HL-60 (cell line): Measurements from ENCODE around the gene MYPN.

Experiments used
- DNase-seq, 2 experiments: peaks; one replicate each; pipeline ENCODE4 v3.0.0-alpha.2; 2010 to 2020; ENCODE audit warnings: low read depth in 1 of 2, low spot score in 1 of 2
- H3K27ac ChIP-seq: fragments of 250-450 bp; sonication (Bioruptor Pico); replicated peaks from 2 replicates; pipeline ENCODE4 v1.5.1; 2020; ENCODE audit warnings: mild to moderate bottlenecking, moderate library complexity
- H3K27me3 ChIP-seq: fragments of 250-450 bp; sonication (Bioruptor Pico); 2 replicates; pipeline ENCODE4 v1.5.1; 2021; ENCODE audit warnings: mild to moderate bottlenecking, moderate library complexity; ENCODE audit not compliant: insufficient read depth, poor library complexity, severe bottlenecking
- H3K4me3 ChIP-seq: replicated peaks from 2 replicates; pipeline ENCODE4 v1.5.1; 2011; ENCODE audit warnings: mild to moderate bottlenecking, control low read depth, low read length; ENCODE audit not compliant: insufficient read depth
- GABPA ChIP-seq: IDR thresholded peaks from 2 replicates; pipeline ENCODE4 v1.6.1; 2012; ENCODE audit warnings: low read depth
- POLR2AphosphoS5 ChIP-seq: IDR thresholded peaks from 2 replicates; pipeline ENCODE4 v1.6.1; 2012; ENCODE audit warnings: low read depth
- SPI1 ChIP-seq: IDR thresholded peaks from 2 replicates; pipeline ENCODE4 v1.6.1; 2012; ENCODE audit warnings: low read depth, mild to moderate bottlenecking, borderline replicate concordance
- TF ChIP-seq, protein P1 (sequence below): IDR thresholded peaks from one replicate; pipeline ENCODE4 v1.5.1; 2011; ENCODE audit warnings: low read length, control low read depth, inconsistent platforms; ENCODE audit not compliant: insufficient read depth
- TF ChIP-seq, protein P2 (sequence below): IDR thresholded peaks from 2 replicates; pipeline ENCODE4 v1.6.1; 2012; ENCODE audit warnings: low read depth; ENCODE audit not compliant: insufficient replicate concordance

Gene MYPN

DNA sequence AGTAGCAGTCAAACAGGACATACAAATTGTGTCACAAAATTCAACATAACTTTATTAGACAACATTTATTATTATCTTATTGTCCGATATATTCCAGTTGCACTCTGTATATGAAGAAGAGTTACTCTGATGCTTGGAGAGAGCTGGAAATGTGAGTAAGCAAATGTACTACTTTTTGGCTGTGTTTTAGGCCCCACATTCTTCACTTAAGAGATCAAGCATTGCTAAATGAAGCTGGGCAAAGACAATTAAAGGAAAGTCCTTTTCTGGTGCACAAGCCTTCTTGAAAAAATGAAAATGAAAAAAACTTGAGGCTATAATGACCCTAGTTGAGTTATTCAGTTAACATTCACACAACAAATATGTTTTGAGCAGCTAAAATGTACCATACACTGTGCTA is 26.1 kb downstream of the MYPN start:
- H3K27ac ChIP-seq = no peak overlapping the region
- no peak for DNase-seq

DNA sequence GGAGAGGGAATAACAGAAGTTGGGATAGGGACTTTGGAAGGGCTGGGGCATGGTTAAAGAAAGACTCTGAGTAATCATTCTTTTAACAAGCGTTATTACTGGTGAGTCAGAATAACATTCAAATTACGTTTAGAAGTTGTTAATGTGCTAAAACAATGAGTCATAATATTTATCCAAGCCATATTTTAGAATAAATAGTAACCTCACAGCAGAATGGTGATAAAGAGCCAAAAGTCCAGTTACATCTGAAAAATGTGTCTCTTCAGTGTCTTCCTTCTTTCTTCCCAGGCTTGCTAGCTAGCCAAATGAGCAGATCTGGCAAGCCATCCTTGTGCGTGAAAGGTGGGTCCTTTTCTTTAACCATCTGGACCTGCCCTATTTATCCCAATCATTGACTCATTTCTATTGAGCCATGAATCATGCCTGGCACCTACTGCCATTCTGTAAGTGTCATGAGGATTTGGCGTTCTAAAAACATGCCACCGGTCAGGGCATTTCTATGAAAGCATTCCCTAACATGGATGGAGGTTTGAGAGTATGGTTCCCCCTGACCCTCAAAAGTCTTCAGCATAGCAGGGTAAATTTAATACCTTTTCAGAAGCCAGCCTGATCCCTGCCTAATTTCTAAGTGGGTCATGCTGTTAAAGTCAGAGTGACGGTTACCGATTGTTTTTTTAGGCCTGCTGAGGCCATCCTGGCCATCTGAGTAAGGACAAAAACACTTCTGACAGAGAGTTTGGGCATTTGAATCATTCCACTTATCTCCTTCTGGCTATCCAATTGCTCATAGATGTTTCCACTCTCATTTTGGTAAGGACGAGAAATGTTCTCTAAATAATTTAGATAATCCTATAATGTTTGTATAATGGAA is 26.9 kb downstream of the MYPN start:
- Histone ChIP-seq H3K27me3 (no peaks in the 10 kb centered on the region), H3K27ac (no peak overlapping the region), H3K4me3 (no peak overlapping the region)
- TF ChIP-seq, protein P1, sequence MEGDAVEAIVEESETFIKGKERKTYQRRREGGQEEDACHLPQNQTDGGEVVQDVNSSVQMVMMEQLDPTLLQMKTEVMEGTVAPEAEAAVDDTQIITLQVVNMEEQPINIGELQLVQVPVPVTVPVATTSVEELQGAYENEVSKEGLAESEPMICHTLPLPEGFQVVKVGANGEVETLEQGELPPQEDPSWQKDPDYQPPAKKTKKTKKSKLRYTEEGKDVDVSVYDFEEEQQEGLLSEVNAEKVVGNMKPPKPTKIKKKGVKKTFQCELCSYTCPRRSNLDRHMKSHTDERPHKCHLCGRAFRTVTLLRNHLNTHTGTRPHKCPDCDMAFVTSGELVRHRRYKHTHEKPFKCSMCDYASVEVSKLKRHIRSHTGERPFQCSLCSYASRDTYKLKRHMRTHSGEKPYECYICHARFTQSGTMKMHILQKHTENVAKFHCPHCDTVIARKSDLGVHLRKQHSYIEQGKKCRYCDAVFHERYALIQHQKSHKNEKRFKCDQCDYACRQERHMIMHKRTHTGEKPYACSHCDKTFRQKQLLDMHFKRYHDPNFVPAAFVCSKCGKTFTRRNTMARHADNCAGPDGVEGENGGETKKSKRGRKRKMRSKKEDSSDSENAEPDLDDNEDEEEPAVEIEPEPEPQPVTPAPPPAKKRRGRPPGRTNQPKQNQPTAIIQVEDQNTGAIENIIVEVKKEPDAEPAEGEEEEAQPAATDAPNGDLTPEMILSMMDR = no peak
- TF ChIP-seq POLR2AphosphoS5 = no peak
- TF ChIP-seq GABPA = no peak
- TF ChIP-seq, protein P2, sequence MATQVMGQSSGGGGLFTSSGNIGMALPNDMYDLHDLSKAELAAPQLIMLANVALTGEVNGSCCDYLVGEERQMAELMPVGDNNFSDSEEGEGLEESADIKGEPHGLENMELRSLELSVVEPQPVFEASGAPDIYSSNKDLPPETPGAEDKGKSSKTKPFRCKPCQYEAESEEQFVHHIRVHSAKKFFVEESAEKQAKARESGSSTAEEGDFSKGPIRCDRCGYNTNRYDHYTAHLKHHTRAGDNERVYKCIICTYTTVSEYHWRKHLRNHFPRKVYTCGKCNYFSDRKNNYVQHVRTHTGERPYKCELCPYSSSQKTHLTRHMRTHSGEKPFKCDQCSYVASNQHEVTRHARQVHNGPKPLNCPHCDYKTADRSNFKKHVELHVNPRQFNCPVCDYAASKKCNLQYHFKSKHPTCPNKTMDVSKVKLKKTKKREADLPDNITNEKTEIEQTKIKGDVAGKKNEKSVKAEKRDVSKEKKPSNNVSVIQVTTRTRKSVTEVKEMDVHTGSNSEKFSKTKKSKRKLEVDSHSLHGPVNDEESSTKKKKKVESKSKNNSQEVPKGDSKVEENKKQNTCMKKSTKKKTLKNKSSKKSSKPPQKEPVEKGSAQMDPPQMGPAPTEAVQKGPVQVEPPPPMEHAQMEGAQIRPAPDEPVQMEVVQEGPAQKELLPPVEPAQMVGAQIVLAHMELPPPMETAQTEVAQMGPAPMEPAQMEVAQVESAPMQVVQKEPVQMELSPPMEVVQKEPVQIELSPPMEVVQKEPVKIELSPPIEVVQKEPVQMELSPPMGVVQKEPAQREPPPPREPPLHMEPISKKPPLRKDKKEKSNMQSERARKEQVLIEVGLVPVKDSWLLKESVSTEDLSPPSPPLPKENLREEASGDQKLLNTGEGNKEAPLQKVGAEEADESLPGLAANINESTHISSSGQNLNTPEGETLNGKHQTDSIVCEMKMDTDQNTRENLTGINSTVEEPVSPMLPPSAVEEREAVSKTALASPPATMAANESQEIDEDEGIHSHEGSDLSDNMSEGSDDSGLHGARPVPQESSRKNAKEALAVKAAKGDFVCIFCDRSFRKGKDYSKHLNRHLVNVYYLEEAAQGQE = no peak
- no peak for TF ChIP-seq SPI1
- no peak for DNase-seq

More for the DNA sequence above, 26.1 kb downstream of the MYPN start:
- H3K4me3 ChIP-seq = no peak overlapping the region
- H3K27me3 ChIP-seq = no peaks in the 10 kb centered on the region
- TF ChIP-seq GABPA (no peak), POLR2AphosphoS5 (no peak), SPI1 (no peak)
- TF ChIP-seq, protein P2 = no peak
- TF ChIP-seq, protein P1 = no peak

DNA sequence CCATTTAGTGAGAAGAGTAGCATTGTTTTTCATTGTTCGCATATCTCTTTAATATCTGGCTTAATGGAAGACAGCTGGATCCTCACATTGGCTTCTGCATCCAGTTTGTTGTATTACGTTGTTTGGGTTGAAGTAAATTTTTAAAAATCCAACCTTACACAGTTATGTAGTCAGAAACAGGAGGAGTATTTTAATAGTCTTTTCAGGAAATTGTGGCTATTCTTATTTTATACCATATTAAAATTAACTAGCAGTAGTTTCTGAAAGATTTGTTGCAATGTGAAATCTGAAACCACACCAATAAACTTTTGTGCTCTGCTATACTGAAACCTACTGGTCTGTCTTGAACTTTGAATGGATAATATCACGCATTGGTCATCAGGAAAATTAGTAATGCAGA is 27.9 kb downstream of the MYPN start:
- Histone ChIP-seq H3K4me3 (no peak overlapping the region), H3K27me3 (no peaks in the 10 kb centered on the region), H3K27ac (no peak overlapping the region)
- no peak for DNase-seq
- TF ChIP-seq SPI1 (no peak), GABPA (no peak), POLR2AphosphoS5 (no peak)
- TF ChIP-seq, protein P1 = no peak
- TF ChIP-seq, protein P2 = no peak
